HepG2 (cell line): Measurements from ENCODE around the gene SLC10A1. TPM values are rescaled to one million over a fixed set of nuclear protein-coding genes. Genes with fewer than 3 reads are reported as not detected.

Experiments
- ATAC-seq: fragments of 200-7000 bp; cut with Tn5 transposase; 3 replicates; pipeline ENCODE4 v1.9.1; 2020; ENCODE audit warnings: mild to moderate bottlenecking, moderate library complexity
- BruUV-seq: library from RNA; stranded (reverse); fragments of 400-500 nt; replicated peaks from 2 replicates; lab custom pipeline; 2021; lab: Mats Ljungman, UMichigan
- CTCF ChIA-PET: fragments of 300-600 bp; formaldehyde crosslinking; extraction: SDS; loops from one replicate; lab custom pipeline; 2021; ENCODE audit warnings: low total read pairs, inconsistent platforms, low intra/inter-chr PET ratio; lab: Yijun Ruan, JAX
- POLR2A ChIA-PET: fragments of 350-600 bp; sonication (Branson Sonifier 250); formaldehyde crosslinking; loops from one replicate; lab custom pipeline; 2020; ENCODE audit warnings: antibody characterized with exemption, inconsistent platforms; lab: Yijun Ruan, JAX
- DNase-seq: peaks from one replicate; pipeline ENCODE4 v3.0.0-alpha.2; 2015; ENCODE audit warnings: low spot score
- FAIRE-seq: peaks from 3 replicates; lab custom pipeline; 2011; peaks lifted over from hg19 to GRCh38; lab: Jason Lieb, UNC
- H2AFZ ChIP-seq: one replicate; pipeline ENCODE4 v1.6.1; 2011; ENCODE audit warnings: low read length, inconsistent platforms
- H3K27ac ChIP-seq: fragments of 300-600 bp; 3 replicates; pipeline ENCODE4 v1.8.0; 2011; ENCODE audit warnings: mixed run types, mild to moderate bottlenecking, mixed read lengths, low read length, inconsistent platforms; ENCODE audit not compliant: insufficient read depth; ENCODE audit errors: extremely low read length
- H3K27me3 ChIP-seq, 2 experiments: fragments of 200-600 bp in 1 of 2; 2 replicates in 1 of 2; 3 replicates in 1 of 2; pipeline versions ENCODE4 v1.6.0 to v1.8.0; 2011; ENCODE audit warnings: low read length in 2 of 2, mild to moderate bottlenecking in 2 of 2, moderate library complexity in 2 of 2, inconsistent platforms in 1 of 2; ENCODE audit not compliant: insufficient read depth in 2 of 2, control insufficient read depth in 1 of 2
- H3K36me3 ChIP-seq, 2 experiments: fragments of 200-600 bp in 1 of 2; replicated peaks in 1 of 2; 2 replicates in 1 of 2; 3 replicates in 1 of 2; pipeline versions ENCODE4 v1.5.1 to v1.8.0; 2011; ENCODE audit warnings: low read length in 2 of 2, inconsistent platforms in 1 of 2; ENCODE audit not compliant: insufficient read depth in 2 of 2, control insufficient read depth in 1 of 2
- H3K4me1 ChIP-seq: 2 replicates; pipeline ENCODE4 v1.5.1; 2012; ENCODE audit warnings: low read length, inconsistent platforms; ENCODE audit not compliant: insufficient read depth
- H3K4me2 ChIP-seq: 2 replicates; pipeline ENCODE4 v1.6.0; 2011; ENCODE audit warnings: low read depth, low read length, inconsistent platforms
- H3K4me3 ChIP-seq, 3 experiments: fragments of 200-600 bp in 1 of 3; sonication (generic), shearing (Covaris generic) in 1 of 3; replicated peaks in 1 of 3; 2 replicates each; pipeline ENCODE4 v1.5.1; 2011 to 2016; ENCODE audit warnings: low read length in 3 of 3, inconsistent platforms in 2 of 3, low read depth in 2 of 3, mild to moderate bottlenecking in 2 of 3, control low read depth in 1 of 3, mixed read lengths in 1 of 3; ENCODE audit not compliant: insufficient read depth in 1 of 3
- H3K79me2 ChIP-seq: one replicate; pipeline ENCODE4 v1.6.1; 2011; ENCODE audit warnings: low read length, inconsistent platforms; ENCODE audit not compliant: insufficient read depth
- H3K9ac ChIP-seq: 2 replicates; pipeline ENCODE4 v1.6.0; 2011; ENCODE audit warnings: mild to moderate bottlenecking, low read depth, low read length, inconsistent platforms; ENCODE audit not compliant: insufficient read depth
- H3K9me3 ChIP-seq: 2 replicates; pipeline ENCODE4 v1.5.1; 2012; ENCODE audit warnings: mild to moderate bottlenecking, low read length
- H4K20me1 ChIP-seq: 2 replicates; pipeline ENCODE4 v1.6.0; 2011; ENCODE audit warnings: inconsistent platforms, mild to moderate bottlenecking, low read length, moderate library complexity; ENCODE audit not compliant: insufficient read depth
- CAMTA2 ChIP-seq: sonication (generic); formaldehyde crosslinking; IDR thresholded peaks from 2 replicates; pipeline ENCODE4 v1.4.0; 2020; ENCODE audit warnings: mild to moderate bottlenecking, missing genetic modification reagents, borderline replicate concordance
- CCDC6 ChIP-seq: sonication (generic); formaldehyde crosslinking; IDR thresholded peaks from 2 replicates; pipeline ENCODE4 v1.8.1; 2022; ENCODE audit warnings: mild to moderate bottlenecking, missing genetic modification reagents, moderate library complexity
- ERF ChIP-seq: IDR thresholded peaks from 2 replicates; pipeline ENCODE4 v1.6.1; 2018; ENCODE audit warnings: missing biosample characterization, missing genetic modification reagents
- ETV5 ChIP-seq: IDR thresholded peaks from 2 replicates; pipeline ENCODE4 v1.6.1; 2018; ENCODE audit warnings: missing biosample characterization, missing genetic modification reagents, inconsistent platforms, borderline replicate concordance
- FOXO1 ChIP-seq: sonication (generic); formaldehyde crosslinking; IDR thresholded peaks from 2 replicates; pipeline ENCODE4 v1.4.0; 2020; ENCODE audit warnings: missing genetic modification reagents
- GABPA ChIP-seq, 2 experiments: IDR thresholded peaks; 2 replicates each; pipeline ENCODE4 v1.6.1; 2011 to 2016; ENCODE audit warnings: low read depth in 2 of 2, low read length in 1 of 2, missing biosample characterization in 1 of 2, missing genetic modification characterization in 1 of 2
- KDM5A ChIP-seq: fragments of 200-600 bp; sonication (generic); IDR thresholded peaks from 2 replicates; pipeline ENCODE4 v1.7.0; 2018; ENCODE audit warnings: antibody characterized with exemption, mild to moderate bottlenecking, low read length, borderline replicate concordance
- MXI1 ChIP-seq: IDR thresholded peaks from 3 replicates; pipeline ENCODE4 v1.6.1; 2012; ENCODE audit warnings: low read depth, low read length, inconsistent platforms, borderline replicate concordance
- NR2F6 ChIP-seq, 2 experiments: IDR thresholded peaks; 2 replicates each; pipeline ENCODE4 v1.6.1; 2016; ENCODE audit warnings: antibody characterized with exemption in 1 of 2, mild to moderate bottlenecking in 1 of 2
- SATB2 ChIP-seq: sonication (generic); formaldehyde crosslinking; IDR thresholded peaks from 2 replicates; pipeline ENCODE4 v1.5.0; 2020; ENCODE audit warnings: missing genetic modification reagents
- SIN3A ChIP-seq: IDR thresholded peaks from 2 replicates; pipeline ENCODE4 v1.6.1; 2011; ENCODE audit warnings: low read depth, mild to moderate bottlenecking, control low read depth, low read length, borderline replicate concordance
- TGIF2 ChIP-seq: IDR thresholded peaks from 2 replicates; pipeline ENCODE4 v1.6.1; 2016; ENCODE audit warnings: control low read depth, missing compliant biosample characterization
- WIZ ChIP-seq: sonication (generic); formaldehyde crosslinking; IDR thresholded peaks from 2 replicates; pipeline ENCODE4 v1.5.1; 2020; ENCODE audit warnings: mild to moderate bottlenecking, missing genetic modification reagents
- ZNF414 ChIP-seq: sonication (generic); formaldehyde crosslinking; IDR thresholded peaks from 2 replicates; pipeline ENCODE4 v1.5.0; 2020; ENCODE audit warnings: missing genetic modification reagents
- ZNF557 ChIP-seq: sonication (generic); formaldehyde crosslinking; IDR thresholded peaks from 2 replicates; pipeline ENCODE4 v1.4.0; 2020; ENCODE audit warnings: missing genetic modification reagents
- ZNF569 ChIP-seq: sonication (generic); formaldehyde crosslinking; IDR thresholded peaks from 2 replicates; pipeline ENCODE4 v1.5.0; 2020; ENCODE audit warnings: mild to moderate bottlenecking, missing genetic modification reagents, moderate library complexity, borderline replicate concordance
- ZNF605 ChIP-seq: sonication (generic); formaldehyde crosslinking; IDR thresholded peaks from 2 replicates; pipeline ENCODE4 v1.8.0; 2022; ENCODE audit warnings: mild to moderate bottlenecking, missing genetic modification reagents
- ZNF772 ChIP-seq: sonication (generic); formaldehyde crosslinking; IDR thresholded peaks from 2 replicates; pipeline ENCODE4 v1.5.0; 2020; ENCODE audit warnings: mild to moderate bottlenecking, missing genetic modification reagents
- WGBS: methylation state at CpG from one replicate; pipeline ENCODE4 v1.1.6; 2017; ENCODE audit warnings: low lambda C conversion rate; 5-methylcytosine and 5-hydroxymethylcytosine counted together
- in situ Hi-C: cut with HindIII; loops from 2 replicates; pipeline ENCODE4 v1.10.0; 2017; ENCODE audit warnings: low pct_unique_long_range_greater_than_20kb; ENCODE audit not compliant: extremely low pct_ligation_motif_present
- intact Hi-C: fragments of 100-400 bp; cut with micrococcal nuclease; formaldehyde crosslinking; loops from one replicate; pipeline ENCODE4 v1.10.0; 2022; ENCODE audit not compliant: unreplicated experiment
- polyA plus RNA-seq, 8 experiments: library from polyadenylated mRNA; depleted of rRNA in 3 of 8; stranded (reverse) in 7 of 8; unstranded in 1 of 8; fragments of >200 nt; fragmentation: Illumina TruSeq in 4 of 8; extraction: Trizol in 4 of 8; gene quantifications; 2 replicates each; pipeline versions ENCODE4 v1.2.1 to v1.2.3, GENCODE V29; 2011 to 2016; ENCODE audit warnings: low read depth in 4 of 8, missing spikeins in 1 of 8, mixed read lengths in 1 of 8; ENCODE audit not compliant: insufficient read depth in 1 of 8
- total RNA-seq, 5 experiments: library from RNA; depleted of rRNA; stranded (reverse); fragments of >200 nt; fragmentation: Illumina TruSeq; extraction: Trizol; gene quantifications; 2 replicates each; pipeline ENCODE4 v1.2.3, GENCODE V29; 2016; ENCODE audit warnings: low read depth in 1 of 5
- TF ChIP-seq, protein P1 (sequence below): sonication (generic); formaldehyde crosslinking; IDR thresholded peaks from 2 replicates; pipeline ENCODE4 v1.4.0; 2020; ENCODE audit warnings: missing genetic modification reagents
- TF ChIP-seq, protein P2 (sequence below): sonication (generic); formaldehyde crosslinking; IDR thresholded peaks from 2 replicates; pipeline ENCODE4 v1.4.0; 2020; ENCODE audit warnings: missing genetic modification reagents; ENCODE audit errors: not compliant biosample characterization

Gene SLC10A1
- total and polyA plus RNA-seq, 2 of the 13 experiments (the other 11 are each of a cell fraction or from before 2014, with no cell fraction given), result 0.17 TPM; not detected in 1

- TF ChIP-seq ZNF605 (no peak), KDM5A (no peak), SATB2 (CRISPR knock-in tag) (no peak), ZNF772 (CRISPR knock-in tag) (no peak), CAMTA2 (CRISPR knock-in tag) (no peak)
- TF ChIP-seq, protein P1, sequence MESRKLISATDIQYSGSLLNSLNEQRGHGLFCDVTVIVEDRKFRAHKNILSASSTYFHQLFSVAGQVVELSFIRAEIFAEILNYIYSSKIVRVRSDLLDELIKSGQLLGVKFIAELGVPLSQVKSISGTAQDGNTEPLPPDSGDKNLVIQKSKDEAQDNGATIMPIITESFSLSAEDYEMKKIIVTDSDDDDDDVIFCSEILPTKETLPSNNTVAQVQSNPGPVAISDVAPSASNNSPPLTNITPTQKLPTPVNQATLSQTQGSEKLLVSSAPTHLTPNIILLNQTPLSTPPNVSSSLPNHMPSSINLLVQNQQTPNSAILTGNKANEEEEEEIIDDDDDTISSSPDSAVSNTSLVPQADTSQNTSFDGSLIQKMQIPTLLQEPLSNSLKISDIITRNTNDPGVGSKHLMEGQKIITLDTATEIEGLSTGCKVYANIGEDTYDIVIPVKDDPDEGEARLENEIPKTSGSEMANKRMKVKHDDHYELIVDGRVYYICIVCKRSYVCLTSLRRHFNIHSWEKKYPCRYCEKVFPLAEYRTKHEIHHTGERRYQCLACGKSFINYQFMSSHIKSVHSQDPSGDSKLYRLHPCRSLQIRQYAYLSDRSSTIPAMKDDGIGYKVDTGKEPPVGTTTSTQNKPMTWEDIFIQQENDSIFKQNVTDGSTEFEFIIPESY (CRISPR knock-in tag), result peak; percentile 69; the same call in 1 of the 2 replicates
Measured at GRCh38 chr14:69812711-69813110, 15.7 kb upstream of the SLC10A1 start (continued).

DNA sequence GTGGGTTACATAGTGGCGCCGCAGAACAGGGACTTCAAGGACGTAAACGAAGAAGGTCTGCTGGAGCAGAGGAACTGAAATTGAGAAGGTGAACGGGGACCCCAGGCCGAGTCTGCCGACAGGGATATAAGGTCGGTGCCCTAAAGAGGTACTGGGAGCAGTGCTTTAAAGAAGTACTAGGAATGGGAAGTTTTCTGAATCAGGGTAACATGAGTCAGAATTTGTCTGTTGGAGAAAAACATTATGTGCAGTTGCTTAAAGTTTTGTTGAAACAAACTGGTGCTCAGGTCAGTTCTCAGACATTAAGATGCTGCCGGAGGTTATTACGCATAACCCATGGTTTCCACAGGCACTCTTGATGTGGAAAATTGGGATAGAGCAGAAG is 14.8 kb upstream of the SLC10A1 start:
- peak overlapping the region; percentile 29 for H2AFZ ChIP-seq
- peak overlapping the region; percentile 72 for H3K4me2 ChIP-seq
- ChIA-PET POLR2A (interaction anchor here (1.2 to 4.2 kb wide), 2 partner anchors 19 to 39 kb away, joined by 4 to 31 read pairs; no protein-coding TSS in a partner anchor), CTCF (no interaction called here)
- in situ Hi-C loops, result loop anchor here (10.0 kb wide), 1 partner anchor 503 kb away; no protein-coding TSS in a partner anchor
- BruUV-seq, result no TSS peak
- no peak for FAIRE-seq
- H4K20me1 ChIP-seq, result no peaks in the 10 kb centered on the region
- no peaks in the 10 kb centered on the region for H3K36me3 ChIP-seq
- peak overlapping the region; percentile 90 for H3K27ac ChIP-seq
- H3K4me1 ChIP-seq, result peaks cover 66% of the 10 kb centered on the region
- H3K4me3 ChIP-seq, result peak overlapping the region; percentile 11 to 51 (median 34); a peak in 4 of 6 replicates
- WGBS, result 47% methylated on average over 10 of the region's 10 CpGs
- H3K9ac ChIP-seq, result no peak overlapping the region
- no peak for DNase-seq
- H3K27me3 ChIP-seq, result no peaks in the 10 kb centered on the region
- no peaks in the 10 kb centered on the region for H3K79me2 ChIP-seq
- no peaks in the 10 kb centered on the region for H3K9me3 ChIP-seq
- ATAC-seq, result no peak
- intact Hi-C loops, result loop anchor here (10.0 kb wide), 1 partner anchor 73 kb away; no protein-coding TSS in a partner anchor
- TF ChIP-seq WIZ (no peak), ETV5 (CRISPR knock-in tag) (no peak), CCDC6 (no peak), FOXO1 (CRISPR knock-in tag) (no peak), ERF (CRISPR knock-in tag) (no peak), MXI1 (no peak), ZNF569 (CRISPR knock-in tag) (no peak), ZNF557 (no peak), GABPA (IDR thresholded peaks at IDR 0.05; ENCODE audit: low read depth, low read length) (no peak), GABPA (CRISPR knock-in tag; IDR thresholded peaks at IDR 0.05; ENCODE audit: low read depth) (no peak), SIN3A (no peak), ZNF414 (CRISPR knock-in tag) (no peak), TGIF2 (CRISPR knock-in tag) (no peak), NR2F6 (IDR thresholded peaks at IDR 0.05) (0 out of 2 replicates have a peak, but pooled peaks have one; percentile 3), NR2F6 (CRISPR knock-in tag; IDR thresholded peaks at IDR 0.05) (no peak)
- TF ChIP-seq, protein P2, sequence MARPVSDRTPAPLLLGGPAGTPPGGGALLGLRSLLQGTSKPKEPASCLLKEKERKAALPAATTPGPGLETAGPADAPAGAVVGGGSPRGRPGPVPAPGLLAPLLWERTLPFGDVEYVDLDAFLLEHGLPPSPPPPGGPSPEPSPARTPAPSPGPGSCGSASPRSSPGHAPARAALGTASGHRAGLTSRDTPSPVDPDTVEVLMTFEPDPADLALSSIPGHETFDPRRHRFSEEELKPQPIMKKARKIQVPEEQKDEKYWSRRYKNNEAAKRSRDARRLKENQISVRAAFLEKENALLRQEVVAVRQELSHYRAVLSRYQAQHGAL (CRISPR knock-in tag), result no peak
